22Rv1 (cell line): Measurements from ENCODE around the gene CDKN2D.

Source experiments
- CTCF ChIP-seq: fragments of 450-650 bp; IDR thresholded peaks from 2 replicates; pipeline ENCODE4 v1.5.1; 2017; ENCODE audit warnings: mild to moderate bottlenecking
- ZFX ChIP-seq: fragments of 450-650 bp; IDR thresholded peaks from 2 replicates; pipeline ENCODE4 v1.6.1; 2017; ENCODE audit warnings: antibody characterized with exemption, borderline replicate concordance

DNA sequence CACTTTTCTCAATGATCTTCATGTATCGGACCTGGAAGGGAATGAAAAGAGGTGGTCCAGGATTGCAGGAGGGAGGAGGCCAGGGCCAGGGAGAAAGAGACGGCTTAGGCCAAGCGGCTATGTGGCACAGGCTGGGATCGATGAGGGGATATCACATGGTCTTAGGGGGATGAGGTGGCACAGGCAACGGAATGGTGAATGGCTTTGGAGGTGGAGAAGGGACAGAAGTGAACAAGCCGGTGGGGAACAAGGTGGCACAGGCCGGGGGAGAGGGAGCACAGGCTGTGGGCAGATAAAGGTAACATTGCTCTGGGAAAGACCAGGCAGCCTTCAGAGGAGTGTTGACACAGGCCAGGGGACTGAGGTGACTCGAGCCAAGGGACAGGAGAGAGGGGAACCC lies 5.7 kb upstream of the CDKN2D start:
- TF ChIP-seq CTCF: no peak
- no peak for TF ChIP-seq ZFX
